Inflammatory macrophage treated with lipopolysaccharide for 1 hour (primary cell): ENCODE data around the gene ROCK1.

Source experiments
- DNase-seq, 2 donors: peaks; one replicate each; pipeline ENCODE4 v3.0.0-alpha.2; 2020 to 2022

ROCK1 gene

DNA sequence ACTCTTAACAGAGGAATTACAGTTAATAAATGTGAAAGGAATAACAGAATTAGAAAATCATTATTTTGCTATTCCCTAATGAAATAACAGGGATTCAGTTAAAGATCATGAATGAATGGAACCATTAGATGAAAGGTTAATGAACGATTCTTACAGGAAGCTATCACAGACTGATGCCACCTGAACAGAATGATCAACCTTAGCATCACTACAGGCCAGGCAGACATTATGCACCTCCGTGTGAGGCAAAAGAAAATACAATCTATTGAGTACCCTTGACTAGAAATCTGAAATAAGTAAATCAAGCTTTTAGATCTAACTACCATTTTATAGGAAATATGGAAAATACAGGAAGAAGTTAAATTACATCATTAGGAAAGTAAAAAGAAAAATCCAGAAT, 10.4 kb downstream of the ROCK1 start:
- no peak for DNase-seq

DNA sequence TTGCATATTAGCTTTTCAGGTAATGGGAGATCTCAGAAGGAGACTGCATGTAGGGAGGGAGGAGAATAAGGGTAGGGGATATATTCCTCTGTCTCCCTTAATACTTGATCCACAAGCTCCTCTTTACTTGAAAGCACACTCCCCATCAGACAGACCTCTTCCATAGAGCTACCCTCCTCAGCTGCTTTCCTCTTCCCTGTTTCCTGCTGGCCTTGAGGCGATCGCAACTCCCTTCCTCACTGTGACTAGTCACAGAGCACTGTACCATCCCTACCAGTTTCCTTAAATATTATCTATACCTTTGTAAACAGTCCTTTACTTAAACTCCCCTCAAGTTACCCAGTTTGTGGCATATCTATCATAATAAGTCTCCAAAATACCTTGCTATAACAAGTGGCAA, 10.9 kb downstream of the ROCK1 start:
- no peak for DNase-seq

DNA sequence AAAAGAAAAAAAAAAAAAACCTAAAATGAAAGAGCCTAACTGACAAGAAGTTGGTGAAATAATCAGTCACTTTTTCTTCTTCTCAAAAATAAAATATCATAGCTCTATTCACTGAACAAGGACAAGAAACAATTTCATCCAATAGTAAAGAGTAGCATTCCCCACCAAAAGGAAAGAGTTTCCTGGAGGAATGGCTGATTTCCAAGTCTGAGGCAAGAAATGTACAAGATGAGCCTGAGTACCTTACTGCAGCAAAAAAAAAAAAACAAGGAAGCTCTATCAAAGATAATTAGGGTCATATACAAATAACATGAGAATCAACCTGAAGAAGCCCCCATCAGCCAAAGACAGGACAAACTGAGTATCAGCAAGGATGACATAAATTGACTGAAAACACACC, 11.5 kb downstream of the ROCK1 start:
- no peak for DNase-seq

DNA sequence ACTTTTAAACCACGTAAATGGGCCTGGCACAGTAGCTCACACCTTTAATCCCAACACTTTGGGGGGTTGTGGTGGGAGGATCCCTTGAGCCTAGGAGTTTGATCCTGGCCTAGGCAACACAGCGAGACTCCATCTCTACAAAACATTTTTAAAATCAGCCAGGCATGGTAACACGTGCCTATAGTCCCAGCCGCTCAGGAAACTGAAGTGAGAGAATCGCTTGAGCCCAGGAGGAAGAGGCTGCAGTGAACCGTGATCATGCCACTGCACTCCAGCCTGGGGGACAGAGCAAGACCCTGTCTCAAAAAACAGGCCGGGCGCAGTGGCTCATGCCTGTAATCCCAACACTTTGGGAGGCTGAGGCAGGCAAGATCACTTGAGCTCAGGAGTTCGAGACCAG, 12.2 kb downstream of the ROCK1 start:
- DNase-seq: no peak

DNA sequence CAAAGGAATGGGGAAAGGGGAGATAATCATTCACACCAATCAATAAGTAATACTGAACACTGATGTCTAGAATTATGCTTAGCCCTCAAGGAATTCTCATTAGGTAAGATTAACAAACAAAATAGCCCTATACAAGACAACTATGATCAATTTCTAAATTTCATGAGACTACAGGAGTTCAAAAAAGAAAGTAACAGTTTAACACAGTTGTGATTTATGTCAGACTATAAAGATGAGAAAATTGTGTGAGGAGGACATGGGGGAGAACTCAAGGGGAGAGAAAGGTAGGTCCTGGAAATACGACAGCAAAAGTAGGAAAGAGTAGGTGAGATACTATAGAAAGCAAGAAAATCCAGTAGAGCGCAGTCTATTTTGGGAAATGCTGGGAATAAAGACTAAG, 14.9 kb downstream of the ROCK1 start:
- no peak for DNase-seq

DNA sequence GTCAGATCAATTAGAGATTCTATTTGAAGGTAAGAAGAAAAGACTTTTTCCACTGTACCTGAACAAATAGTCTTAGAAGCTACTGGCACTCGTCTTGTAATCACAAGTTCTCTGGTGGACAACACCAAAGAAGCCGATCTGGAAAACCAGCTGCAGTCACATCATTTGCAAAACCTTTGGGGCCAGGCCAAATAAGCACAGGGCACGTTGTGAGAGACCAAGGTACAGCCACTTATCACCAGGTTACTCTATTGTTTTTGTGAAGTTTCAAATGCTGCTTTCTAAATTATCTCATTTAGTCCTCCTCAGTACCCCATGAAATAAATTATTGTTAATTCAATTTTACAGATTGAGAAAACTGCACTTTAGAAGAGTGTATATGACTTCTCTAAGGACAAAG, 18.5 kb downstream of the ROCK1 start:
- no peak for DNase-seq

DNA sequence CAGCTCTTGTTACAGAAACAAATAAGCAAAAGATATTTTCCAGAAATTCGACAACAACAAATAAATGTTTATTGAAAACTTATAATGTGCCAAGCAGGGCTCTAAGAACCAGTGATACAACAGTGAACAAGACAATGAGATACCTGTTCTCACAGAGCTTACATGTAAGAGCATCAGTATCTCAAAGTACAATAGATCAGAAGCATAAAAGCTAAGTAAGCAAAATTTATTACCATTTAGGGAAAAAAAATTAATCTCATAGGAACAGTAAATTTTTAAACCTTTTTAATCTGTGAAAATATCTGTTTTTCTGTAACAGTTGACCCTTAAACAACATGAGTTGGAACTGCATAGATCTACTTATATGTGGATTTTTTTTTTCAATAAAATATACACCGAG, 20.9 kb downstream of the ROCK1 start:
- no peak for DNase-seq

DNA sequence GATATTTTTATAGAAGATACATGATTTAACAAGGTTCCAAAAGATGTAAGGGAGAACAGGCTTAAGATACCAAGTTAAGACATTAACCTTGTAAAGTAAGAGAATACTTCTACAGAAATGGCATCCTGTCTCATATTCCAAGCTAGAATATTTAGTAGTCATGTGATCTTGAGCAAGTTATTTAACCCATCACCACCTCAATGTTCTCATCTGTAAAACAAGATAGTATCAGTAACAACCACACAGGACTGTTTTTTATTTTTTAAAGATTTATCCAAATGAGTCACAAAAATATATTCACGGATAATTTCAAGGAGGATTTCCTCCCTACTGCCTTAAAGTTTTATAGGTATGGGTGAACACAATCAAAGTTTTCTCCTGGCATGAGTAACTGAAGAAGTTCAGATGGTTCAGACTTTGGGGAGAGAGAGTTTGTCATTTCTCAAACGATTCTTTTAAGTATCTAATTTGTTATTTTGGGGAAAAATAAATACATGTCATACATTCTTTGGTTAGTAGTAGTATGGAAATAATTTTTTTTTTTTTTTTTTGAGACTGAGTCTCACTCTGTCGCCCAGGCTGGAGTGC, 25.9 kb downstream of the ROCK1 start:
- no peak for DNase-seq

DNA sequence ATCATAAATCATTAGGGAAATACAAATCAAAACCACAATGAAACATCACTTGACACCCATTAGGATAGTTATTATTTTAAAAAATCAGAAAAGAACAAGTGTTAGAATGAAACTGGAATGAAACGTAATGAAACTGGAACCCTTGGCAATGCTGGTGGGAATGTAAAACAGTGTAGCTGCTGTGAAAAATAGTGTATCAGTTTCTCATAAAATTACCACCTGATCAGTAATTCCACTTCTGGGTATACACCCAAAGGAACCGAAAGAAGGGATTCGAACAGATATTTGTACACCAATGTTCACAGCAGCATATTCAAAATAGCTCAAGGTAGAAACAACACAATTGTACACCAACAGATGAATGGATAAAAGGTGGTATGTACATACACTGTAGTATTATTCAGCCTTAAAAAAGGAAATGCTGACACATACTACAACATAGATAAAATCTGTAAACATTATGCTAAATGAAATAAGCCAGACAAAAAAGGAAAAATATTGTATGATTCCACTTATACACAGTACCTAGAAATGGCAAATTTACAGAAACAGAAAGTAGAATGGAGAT, 27.0 kb downstream of the ROCK1 start:
- no peak for DNase-seq

DNA sequence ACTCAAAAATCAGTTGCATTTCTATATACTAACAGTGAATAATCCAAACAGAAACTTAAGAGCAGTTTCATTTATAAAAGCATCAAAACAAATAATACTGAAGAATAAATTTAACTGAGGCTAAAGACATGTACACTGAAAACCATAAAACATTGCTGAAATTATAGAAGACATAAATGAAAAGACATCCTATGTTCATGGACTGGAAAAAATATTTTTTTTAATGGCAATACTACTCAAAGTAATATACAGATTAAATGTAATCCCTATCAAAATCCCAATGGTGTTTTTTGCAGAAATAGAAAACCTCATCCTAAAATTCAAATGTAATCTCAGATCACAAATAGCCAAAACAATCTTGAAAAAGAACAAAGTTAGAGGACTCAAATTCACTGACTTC, 28.6 kb downstream of the ROCK1 start:
- no peak for DNase-seq

DNA sequence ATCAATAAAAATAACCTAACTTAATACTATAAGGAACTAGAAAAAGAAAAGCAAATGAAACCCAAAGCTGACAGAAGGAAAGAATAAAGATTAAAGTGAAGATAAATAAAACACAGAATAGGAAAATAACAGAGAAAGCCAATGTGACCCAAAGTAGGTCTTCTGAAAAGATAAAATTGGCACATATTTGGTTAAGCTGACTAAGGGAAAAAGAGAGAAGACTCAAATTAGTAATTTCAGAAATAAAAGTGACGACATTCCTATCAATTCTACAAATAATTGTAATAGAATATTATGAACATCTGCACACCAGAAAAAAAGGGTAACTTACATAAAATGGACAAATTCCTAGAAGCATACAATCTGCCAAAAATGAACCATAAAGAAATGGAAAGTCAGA, 30.2 kb downstream of the ROCK1 start:
- no peak for DNase-seq

DNA sequence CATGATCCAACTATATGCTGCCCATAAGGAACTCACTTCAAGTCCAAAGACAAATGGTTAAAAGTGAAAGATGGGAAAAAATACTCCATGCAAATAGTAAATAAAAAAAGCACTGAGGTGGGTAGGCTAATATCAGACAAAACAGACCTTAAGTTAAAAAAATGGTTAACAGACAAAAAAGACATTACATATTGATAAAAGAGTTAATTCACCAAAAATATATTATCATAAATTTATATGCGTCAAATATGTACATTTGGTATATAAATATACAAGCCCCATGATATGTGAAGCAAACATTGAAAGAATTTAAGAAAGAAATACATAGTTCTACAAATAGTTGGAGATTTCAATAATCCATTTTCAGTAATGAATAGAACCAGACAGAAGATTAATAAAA, 31.0 kb downstream of the ROCK1 start:
- no peak for DNase-seq

DNA sequence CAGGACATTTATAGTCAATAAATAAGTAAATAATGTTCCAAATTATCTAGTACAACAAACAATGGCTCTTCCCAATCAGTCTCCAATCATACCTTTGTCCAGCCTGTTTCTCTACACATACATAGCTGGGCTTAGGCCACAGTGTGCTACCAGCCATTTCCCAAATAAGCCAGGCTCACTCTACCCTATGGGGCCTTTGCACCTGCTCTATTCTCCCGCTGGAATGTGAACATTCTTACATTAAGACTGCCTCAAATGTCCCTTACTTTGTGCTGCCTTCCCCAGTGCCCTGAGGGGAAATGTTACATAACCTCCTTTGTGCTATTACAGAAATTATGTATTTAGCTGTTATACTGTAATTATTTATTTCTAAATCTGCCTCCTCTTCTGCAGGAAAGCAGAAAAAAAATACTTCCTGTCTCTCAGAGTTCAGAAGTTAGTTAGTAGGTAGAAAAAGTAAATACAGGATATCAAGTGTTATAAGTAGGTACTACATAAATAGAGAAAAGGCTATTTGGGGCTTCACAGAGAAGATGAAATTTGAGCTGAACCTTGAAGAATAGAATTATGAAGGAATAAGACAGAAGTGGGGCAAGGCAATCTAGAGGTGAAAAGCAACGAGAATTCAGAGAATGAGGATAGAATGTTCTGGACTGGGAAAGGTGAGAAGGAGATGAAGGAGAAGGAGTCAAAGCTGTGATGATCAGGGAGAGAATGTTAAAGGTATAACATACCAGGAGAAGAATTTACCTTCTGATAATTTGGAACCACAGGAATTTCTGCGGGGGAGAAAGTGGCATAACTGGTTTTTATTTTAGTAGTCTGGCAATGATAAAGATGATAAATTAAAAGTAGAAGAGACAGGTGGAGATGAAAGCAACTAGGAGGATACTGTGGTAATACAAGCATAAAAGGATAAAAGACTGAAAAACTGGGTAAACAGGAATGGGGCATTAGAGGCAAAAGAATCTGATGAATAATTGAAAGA, 37.0 kb downstream of the ROCK1 start:
- DNase-seq: no peak

DNA sequence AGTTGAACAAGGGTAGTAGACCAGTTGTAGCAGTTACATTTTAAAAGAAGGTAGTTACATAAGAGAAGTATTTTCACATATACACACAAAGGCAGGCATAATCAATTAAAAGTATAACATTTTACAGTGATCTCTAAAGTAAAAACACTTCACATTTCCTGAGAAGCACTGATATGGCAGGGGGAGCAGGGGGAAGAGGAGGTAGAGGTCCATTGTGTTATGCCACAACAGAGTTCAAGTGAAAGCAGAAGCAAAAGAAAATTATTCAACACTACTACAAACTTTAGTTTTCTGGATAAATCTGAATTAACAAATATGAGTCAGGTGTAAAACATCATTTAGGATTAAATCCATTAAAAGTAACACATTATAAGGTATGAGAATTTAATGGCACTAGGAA, 38.4 kb downstream of the ROCK1 start:
- no peak for DNase-seq

DNA sequence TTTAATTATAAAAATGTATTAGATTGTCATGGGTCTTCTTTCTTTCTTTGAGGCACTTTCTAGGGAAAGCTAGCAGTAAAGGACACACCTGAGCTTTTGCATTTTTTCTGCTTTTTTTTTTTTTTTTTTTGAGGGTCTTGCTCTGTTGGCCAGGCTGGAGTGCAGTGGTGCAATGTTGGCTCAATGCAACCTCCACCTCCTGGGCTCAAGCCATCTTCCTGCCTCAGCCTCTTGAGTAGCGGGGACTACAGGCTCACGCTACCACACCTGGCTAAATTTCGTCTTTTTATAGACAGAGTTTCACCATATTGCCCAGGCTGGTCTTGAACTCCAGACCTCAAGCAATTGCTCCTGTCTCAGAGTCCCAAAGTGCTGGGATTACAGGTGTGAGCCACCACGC, 40.5 kb downstream of the ROCK1 start:
- no peak for DNase-seq

DNA sequence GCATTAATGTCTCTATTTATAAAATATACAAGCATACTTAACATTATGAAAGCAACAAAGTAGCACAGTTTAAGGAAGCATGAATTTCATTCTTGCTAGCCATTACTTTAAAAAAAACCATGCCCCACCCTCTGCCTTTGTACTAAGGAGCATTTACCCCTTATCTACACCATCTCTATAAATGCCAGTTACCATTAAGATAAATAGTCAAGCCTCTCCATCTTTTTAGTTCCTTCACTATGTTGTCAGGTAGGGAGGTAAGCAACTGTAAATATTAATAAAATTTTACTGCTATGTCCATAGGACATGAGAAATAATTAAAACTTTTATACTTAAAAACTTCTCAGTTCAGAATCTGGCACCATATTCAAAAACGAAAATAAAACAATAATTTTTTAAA, 42.1 kb downstream of the ROCK1 start:
- DNase-seq: no peak

DNA sequence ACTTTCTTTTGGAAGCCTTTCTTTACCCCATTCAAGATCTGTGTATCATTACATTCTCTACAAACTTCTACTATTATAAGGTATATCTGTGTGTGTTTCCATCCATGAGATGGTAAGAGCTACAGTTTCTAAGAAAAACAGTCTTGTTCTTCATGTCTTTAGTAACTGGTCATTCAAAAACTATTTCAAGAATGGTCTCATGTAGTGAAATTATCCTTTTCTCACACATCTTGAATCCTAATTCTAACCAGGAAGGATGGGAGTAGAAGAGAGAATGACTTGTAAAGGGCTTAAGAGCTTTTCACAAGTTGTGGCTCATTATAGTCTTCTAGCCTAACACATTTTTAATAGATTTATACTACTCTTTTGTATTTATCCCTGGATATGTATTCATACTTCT, 47.3 kb downstream of the ROCK1 start:
- DNase-seq: no peak

DNA sequence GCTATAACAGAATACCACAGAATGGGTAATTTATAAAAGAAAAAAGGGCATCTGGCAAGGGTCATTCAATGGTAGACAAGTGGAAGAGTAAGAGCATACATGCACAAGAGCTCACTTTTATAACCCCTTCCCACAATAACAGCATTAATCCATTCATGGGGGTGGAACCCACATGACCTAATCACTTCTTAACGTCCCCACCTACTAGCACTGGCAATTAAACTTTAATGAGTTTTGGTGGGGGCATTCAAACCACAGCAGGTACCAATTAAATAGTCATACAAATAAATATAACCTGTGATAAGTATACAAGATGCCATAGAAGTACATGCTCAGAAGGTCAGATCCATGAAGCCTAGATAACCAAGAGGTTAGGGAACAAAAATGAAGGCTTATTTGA, 48.6 kb downstream of the ROCK1 start:
- DNase-seq: no peak

DNA sequence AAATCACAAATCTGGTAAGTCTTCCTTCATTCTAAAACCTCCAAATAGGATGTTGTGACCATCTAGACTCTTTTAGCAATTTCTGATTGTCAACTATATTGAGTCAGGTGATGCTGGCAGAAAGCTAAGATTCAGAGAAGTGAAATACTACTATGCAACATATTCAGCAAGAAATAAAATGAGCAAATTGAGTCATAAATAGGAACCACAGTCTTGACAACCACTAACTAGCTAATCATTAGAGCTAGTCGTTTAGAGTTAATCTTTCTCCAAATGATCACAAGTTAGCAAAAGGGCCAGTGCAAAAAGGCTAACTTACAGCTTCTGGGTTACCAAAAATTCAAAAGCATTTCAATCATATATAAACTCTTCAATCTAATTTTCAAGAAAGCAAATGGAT, 54.5 kb downstream of the ROCK1 start:
- peak; percentile 16 to 27 for DNase-seq

DNA sequence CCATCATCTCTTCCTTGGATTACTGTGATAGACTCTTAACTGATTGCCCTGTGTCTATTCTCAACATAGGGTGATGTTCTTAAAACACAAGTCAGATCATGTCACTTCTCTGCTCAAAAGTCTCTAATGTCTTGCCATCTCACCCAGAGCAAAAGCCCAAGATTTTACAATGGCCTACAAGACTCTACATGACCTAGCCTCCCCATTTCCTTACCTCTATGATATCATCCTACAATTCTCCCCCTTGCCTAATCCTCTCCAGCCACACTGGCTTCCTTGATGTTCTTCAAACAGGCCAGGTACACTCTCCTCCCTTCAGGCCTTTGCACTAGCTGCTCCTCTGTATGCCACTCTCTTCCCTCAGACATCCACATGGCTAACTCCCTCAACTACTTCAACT, 55.1 kb downstream of the ROCK1 start:
- DNase-seq: peak in 1 of 2 donors; percentile 49

DNA sequence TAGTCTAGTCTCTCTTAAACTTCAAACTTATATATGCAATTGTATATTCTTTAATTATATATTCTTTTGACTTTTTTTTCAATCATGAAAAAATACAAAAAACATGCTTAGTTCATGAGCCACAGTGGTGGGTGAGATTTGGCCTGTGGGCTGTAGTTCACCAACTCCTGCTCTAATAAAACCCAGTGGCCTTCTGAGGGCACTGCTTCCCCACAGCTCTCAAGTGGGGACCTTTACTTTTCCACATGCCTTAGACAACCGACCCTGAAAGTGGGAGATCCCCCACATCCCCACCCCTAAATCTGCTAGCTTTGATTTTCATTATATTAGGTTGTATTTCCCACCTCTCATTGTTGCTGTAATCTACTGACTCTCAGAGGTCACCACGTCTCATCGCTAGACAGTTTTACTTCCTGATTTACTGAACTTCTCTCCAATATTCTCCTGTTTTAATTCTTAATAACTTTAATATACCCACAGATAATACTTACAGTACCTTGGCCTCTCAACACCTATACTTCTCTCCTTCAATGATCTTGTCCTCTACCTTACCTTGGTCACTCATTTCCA, 57.3 kb downstream of the ROCK1 start:
- no peak for DNase-seq

DNA sequence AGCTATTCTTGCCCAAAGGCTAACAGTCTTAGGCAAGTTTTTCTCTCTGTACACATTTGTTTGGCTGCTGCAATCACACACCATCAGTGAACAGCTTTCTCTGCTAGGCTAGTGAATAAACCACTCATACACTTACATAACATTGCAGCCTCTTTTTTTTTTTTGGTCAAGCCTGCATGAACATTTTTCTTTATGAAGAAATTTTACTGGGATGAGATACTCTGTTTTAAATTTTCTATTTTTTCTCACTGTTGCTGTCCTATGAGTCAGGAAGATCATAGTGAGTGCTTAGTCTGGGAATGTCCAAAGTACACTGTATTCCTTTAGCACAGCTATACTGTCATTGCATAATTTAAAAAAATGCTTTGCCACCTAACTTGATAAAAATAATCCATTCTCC, 58.5 kb downstream of the ROCK1 start:
- peak in 1 of 2 donors; percentile 57 for DNase-seq

DNA sequence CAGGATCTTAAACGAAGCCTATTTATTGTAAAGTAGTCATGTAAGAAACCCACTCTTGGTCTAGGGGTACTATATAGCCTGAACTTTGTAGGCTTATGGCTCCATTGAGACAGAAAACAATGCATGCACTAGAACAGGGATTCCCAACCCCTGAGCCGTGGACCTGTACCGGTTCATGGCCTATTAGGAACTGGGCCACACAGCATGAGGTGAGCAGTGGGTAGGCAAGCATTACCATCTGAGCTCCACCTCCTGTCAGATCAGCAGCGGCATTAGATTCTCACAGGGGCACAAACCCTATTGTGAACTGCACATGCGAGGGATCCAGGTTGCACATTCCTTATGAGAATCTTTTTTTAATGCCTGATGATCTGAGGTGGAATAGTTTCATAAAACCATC, 59.2 kb downstream of the ROCK1 start:
- DNase-seq: no peak

DNA sequence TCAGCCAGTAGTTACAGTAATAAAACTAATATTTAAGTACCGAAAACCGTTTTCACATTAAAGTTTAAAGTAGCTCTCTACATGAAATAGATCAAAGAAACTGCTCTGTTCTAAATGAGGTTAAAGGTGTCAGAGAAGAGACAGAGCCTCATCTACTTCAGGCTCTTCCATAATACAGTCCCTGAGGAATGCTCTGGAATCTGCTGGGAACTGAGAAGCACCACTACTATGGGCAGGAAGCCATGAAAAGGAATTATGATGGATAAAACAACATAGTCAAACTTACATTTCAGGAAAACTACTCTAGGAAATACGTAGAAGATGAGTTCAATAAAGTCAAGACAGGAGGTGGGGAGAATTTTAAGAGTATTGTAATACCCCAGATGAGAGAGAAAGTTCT, 60.0 kb downstream of the ROCK1 start:
- no peak for DNase-seq
